Measurements from ENCODE around the gene TRIM68. TPM values are rescaled to one million over a fixed set of nuclear protein-coding genes. Genes with fewer than 3 reads are reported as not detected.
A peak's percentile ranks its signal among the peaks of the same experiment; 100 is the strongest.

TRIM68 gene, protein sequence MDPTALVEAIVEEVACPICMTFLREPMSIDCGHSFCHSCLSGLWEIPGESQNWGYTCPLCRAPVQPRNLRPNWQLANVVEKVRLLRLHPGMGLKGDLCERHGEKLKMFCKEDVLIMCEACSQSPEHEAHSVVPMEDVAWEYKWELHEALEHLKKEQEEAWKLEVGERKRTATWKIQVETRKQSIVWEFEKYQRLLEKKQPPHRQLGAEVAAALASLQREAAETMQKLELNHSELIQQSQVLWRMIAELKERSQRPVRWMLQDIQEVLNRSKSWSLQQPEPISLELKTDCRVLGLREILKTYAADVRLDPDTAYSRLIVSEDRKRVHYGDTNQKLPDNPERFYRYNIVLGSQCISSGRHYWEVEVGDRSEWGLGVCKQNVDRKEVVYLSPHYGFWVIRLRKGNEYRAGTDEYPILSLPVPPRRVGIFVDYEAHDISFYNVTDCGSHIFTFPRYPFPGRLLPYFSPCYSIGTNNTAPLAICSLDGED
- 2.9 TPM for polyA plus RNA-seq (2012; ENCODE audit: insufficient read length, low read depth)

DNA sequence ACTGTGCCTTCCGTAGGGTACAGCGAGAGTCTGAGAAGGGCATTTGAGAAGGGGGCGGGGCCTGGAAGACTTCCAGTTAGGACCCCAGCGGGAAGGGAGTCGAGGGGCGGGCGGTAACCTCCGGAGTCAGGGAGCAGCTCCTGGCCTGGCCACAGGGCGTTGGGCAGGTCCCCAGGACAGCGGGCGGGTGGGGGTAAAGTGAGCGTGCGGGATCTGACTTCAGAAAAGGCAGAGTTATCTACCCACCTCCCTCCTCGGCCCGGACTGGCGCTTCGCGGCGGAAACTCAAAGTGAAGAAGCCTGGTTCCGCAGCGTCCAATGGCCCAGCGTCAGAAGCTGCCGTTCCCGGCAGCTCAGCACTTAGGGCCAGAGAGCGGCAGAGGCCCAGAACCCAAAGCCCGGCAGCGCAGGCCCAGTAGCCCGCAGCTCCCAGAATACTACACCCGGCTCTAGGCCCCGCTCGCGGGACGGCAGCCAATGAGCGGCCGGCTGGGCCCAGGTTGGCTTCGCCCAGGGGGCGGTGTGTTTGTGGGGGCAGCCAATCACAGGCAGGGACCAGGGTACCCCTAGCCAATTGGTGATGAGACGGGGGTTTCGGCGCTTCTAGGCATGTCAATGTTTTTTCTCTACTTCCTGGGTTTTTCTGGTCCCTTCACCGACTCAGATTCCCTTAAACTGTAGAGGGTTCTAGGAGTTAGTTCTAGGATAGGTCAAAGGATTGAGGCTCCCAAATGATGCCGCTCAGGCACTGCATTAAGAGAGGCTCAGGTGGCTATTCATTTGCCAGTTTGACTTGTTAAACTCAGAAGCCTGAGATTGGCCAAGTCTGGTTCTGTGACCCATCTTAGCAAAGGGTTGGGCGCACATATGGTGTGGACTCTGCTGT is at the start of gene TRIM68:
TRIM68 (minus strand) TSS at position 451 of the 886 bp plus-strand sequence. CDS start 2,727 bp downstream, outside the sequence.
- no peak for TF ChIP-seq FOXP2 (optimal IDR thresholded peaks at IDR 0.05; ENCODE audit: borderline replicate concordance, extremely low read depth, extremely low read length, insufficient read depth)
- TF ChIP-seq POLR2AphosphoS5 (IDR thresholded peaks at IDR 0.05; ENCODE audit: low read depth, low read length), result peak; percentile 97
- TF ChIP-seq TAF1 (IDR thresholded peaks at IDR 0.05; ENCODE audit: borderline replicate concordance, insufficient read depth, low read length), result peak; percentile 67; the same call in 1 of the 2 replicates
- TF ChIP-seq REST (IDR thresholded peaks at IDR 0.05; ENCODE audit: insufficient read depth in 1 of 2, low read depth in 2 of 2, low read length in 2 of 2), result 0 out of 4 replicates have a peak, but pooled peaks of 1 of the 2 experiments have one; percentile 14
- no peak for TF ChIP-seq SIN3A (IDR thresholded peaks at IDR 0.05; ENCODE audit: borderline replicate concordance, insufficient read depth, low read length)

DNA sequence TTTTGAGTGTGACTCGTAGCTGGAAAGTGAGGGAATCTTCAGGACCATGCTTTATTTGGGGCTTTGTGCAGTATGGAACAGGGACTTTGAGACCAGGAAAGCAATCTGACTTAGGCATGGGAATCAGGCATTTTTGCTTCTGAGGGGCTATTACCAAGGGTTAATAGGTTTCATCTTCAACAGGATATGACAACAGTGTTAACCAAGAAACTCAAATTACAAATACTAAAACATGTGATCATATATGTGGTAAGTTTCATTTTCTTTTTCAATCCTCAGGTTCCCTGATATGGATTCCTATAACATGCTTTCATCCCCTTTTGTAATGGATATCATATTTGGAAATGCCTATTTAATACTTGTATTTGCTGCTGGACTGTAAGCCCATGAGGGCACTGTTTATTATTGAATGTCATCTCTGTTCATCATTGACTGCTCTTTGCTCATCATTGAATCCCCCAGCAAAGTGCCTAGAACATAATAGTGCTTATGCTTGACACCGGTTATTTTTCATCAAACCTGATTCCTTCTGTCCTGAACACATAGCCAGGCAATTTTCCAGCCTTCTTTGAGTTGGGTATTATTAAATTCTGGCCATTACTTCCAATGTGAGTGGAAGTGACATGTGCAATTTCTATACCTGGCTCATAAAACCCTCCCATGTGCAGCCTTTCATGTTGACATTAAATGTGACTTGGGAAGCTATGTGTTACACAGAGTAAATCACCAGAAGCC is 46.8 kb upstream of the TRIM68 start:
- TF ChIP-seq TAF1 (IDR thresholded peaks at IDR 0.05; ENCODE audit: borderline replicate concordance, insufficient read depth, low read length) (no peak), REST (IDR thresholded peaks at IDR 0.05; ENCODE audit: insufficient read depth in 1 of 2, low read depth in 2 of 2, low read length in 2 of 2) (no peak), POLR2AphosphoS5 (IDR thresholded peaks at IDR 0.05; ENCODE audit: low read depth, low read length) (no peak), FOXP2 (optimal IDR thresholded peaks at IDR 0.05; ENCODE audit: borderline replicate concordance, extremely low read depth, extremely low read length, insufficient read depth) (no peak), SIN3A (IDR thresholded peaks at IDR 0.05; ENCODE audit: borderline replicate concordance, insufficient read depth, low read length) (no peak)

GRCh38 chr11:4647766-4648165 is 39.7 kb upstream of the TRIM68 start:
- TF ChIP-seq FOXP2 (optimal IDR thresholded peaks at IDR 0.05; ENCODE audit: borderline replicate concordance, extremely low read depth, extremely low read length, insufficient read depth), result no peak
- no peak for TF ChIP-seq POLR2AphosphoS5 (IDR thresholded peaks at IDR 0.05; ENCODE audit: low read depth, low read length)
- no peak for TF ChIP-seq SIN3A (IDR thresholded peaks at IDR 0.05; ENCODE audit: borderline replicate concordance, insufficient read depth, low read length)
- TF ChIP-seq TAF1 (IDR thresholded peaks at IDR 0.05; ENCODE audit: borderline replicate concordance, insufficient read depth, low read length), result no peak
- TF ChIP-seq REST (IDR thresholded peaks at IDR 0.05; ENCODE audit: insufficient read depth in 1 of 2, low read depth in 2 of 2, low read length in 2 of 2), result no peak

DNA sequence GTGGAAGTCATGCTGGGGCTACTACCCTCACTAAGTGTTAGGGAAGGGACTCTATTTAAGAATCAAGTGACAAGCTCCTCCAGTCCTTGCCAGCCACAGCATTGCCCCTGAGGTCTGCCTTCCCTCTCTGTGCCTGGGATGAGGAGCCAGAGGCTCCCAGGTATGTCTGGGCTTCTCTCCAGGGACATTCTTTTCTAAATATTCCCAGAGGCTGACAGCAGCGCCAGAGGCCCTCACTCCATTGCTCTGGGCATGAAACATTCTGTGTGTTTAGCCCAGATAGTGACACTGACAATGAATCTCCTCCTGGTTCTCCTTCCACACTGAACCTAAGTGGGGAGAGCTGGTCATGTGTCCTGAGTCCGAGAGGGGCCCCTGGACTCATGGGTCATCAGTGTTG is 37.9 kb upstream of the TRIM68 start:
- TF ChIP-seq FOXP2 (optimal IDR thresholded peaks at IDR 0.05; ENCODE audit: borderline replicate concordance, extremely low read depth, extremely low read length, insufficient read depth), result no peak
- no peak for TF ChIP-seq SIN3A (IDR thresholded peaks at IDR 0.05; ENCODE audit: borderline replicate concordance, insufficient read depth, low read length)
- no peak for TF ChIP-seq TAF1 (IDR thresholded peaks at IDR 0.05; ENCODE audit: borderline replicate concordance, insufficient read depth, low read length)
- no peak for TF ChIP-seq REST (IDR thresholded peaks at IDR 0.05; ENCODE audit: insufficient read depth in 1 of 2, low read depth in 2 of 2, low read length in 2 of 2)
- no peak for TF ChIP-seq POLR2AphosphoS5 (IDR thresholded peaks at IDR 0.05; ENCODE audit: low read depth, low read length)
